Measurements from ENCODE around the gene SOX10.

The SOX10 gene

GRCh38 chr22:38016182-38017151, 32.1 kb upstream of the SOX10 start:
- DNase-seq (ENCODE audit: extremely low read depth, low read depth) = no peak

GRCh38 chr22:38014083-38014482, 29.7 kb upstream of the SOX10 start:
- no peak for TF ChIP-seq CTCF (IDR thresholded peaks at IDR 0.05; ENCODE audit: low read depth, low read length, missing control alignments)
- DNase-seq (ENCODE audit: extremely low read depth, low read depth) = no peak
- H3K4me3 ChIP-seq (replicated peaks; ENCODE audit: low read depth, low read length) = no peak overlapping the region

More at GRCh38 chr22:38016182-38017151, 32.1 kb upstream of the SOX10 start:
- TF ChIP-seq CTCF (IDR thresholded peaks at IDR 0.05; ENCODE audit: low read depth, low read length, missing control alignments) = no peak
- H3K4me3 ChIP-seq (replicated peaks; ENCODE audit: low read depth, low read length) = no peak overlapping the region

GRCh38 chr22:38012604-38013072, 28.3 kb upstream of the SOX10 start:
- no peak for DNase-seq (ENCODE audit: extremely low read depth, low read depth)
- H3K4me3 ChIP-seq (replicated peaks; ENCODE audit: low read depth, low read length) = no peak overlapping the region
- no peak for TF ChIP-seq CTCF (IDR thresholded peaks at IDR 0.05; ENCODE audit: low read depth, low read length, missing control alignments)

GRCh38 chr22:38009000-38009806, 24.8 kb upstream of the SOX10 start:
- TF ChIP-seq CTCF (IDR thresholded peaks at IDR 0.05; ENCODE audit: low read depth, low read length, missing control alignments) = no peak

DNA sequence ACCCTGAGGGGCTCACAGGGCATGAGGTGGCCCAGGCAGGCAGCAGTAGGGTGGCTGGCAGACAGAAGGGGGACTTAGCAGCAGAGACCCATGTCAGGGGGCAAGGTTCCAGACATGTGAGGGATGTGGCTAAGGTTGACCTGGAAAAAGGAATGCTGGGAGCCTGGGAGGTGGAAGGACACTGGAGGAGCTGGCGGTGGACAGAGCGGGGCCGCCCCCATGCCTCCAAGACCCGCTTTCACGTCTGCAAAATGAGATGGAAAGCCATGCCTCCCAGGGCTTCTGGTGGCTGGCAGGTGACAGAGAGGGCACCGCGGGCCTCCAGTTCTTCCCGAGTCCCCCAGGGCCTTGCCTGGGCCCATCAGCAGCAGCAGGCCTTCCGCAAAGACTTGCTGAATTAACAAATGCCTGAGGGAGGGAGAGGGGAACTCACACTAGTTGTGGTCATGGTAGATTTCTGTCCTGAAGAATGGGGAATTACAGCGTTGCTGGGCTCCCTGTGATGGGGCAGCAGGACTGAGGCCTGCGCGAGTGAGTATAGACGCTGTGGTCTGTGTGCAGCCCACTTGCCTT, 23.1 kb upstream of the SOX10 start:
- TF ChIP-seq CTCF (IDR thresholded peaks at IDR 0.05; ENCODE audit: low read depth, low read length, missing control alignments) = no peak
- DNase-seq (ENCODE audit: extremely low read depth, low read depth) = no peak

More at GRCh38 chr22:38009000-38009806, 24.8 kb upstream of the SOX10 start:
- no peak for DNase-seq (ENCODE audit: extremely low read depth, low read depth)
- H3K4me3 ChIP-seq (replicated peaks; ENCODE audit: low read depth, low read length) = no peak overlapping the region

DNA sequence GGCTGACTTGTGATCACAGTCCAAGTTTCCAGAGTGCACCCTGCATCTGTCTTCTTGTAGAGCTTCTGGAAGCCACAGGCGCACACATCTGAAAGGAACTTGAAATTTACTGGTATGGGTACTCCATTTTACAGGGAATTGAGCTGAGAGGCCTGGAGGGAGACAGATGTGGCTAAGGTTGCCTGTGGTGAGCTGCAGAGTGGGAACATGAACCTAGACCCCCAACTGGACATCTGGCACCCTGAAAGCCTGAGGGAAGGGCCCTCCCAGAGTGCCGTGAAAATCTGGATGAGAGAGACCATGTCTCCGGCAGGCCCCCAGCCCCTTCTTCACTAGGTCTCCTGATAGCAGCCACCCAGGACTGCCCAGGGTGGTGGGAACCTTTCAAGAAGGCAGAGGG, 22.6 kb upstream of the SOX10 start:
- DNase-seq (ENCODE audit: extremely low read depth, low read depth) = no peak
- no peak for TF ChIP-seq CTCF (IDR thresholded peaks at IDR 0.05; ENCODE audit: low read depth, low read length, missing control alignments)
- no peak overlapping the region for H3K4me3 ChIP-seq (replicated peaks; ENCODE audit: low read depth, low read length)

More for the DNA sequence above, 23.1 kb upstream of the SOX10 start:
- H3K4me3 ChIP-seq (replicated peaks; ENCODE audit: low read depth, low read length) = no peak overlapping the region
